Cardiac atrium fibroblast (primary cell): Measurements from ENCODE around the gene VWA3A. TPM values are rescaled to one million over a fixed set of nuclear protein-coding genes. Genes with fewer than 3 reads are reported as not detected.

Experiments
- total RNA-seq: library from RNA; depleted of rRNA; stranded (reverse); fragments of >200 nt; gene quantifications from 2 replicates; pipeline ENCODE4 v1.2.3, GENCODE V29; 2015

Gene VWA3A
- not detected in 2 replicates for total RNA-seq

GRCh38 chr16:22092143-22092933 is at the start of gene VWA3A:
VWA3A (plus strand) TSS chr16:22092541; CDS start chr16:22092638, 97 bp downstream.

GRCh38 chr16:22161999-22162655 is 69.8 kb downstream of the VWA3A start, which contains the start of gene SDR42E2:
SDR42E2 (plus strand) TSS chr16:22162506; CDS start chr16:22165583, 3,077 bp downstream.

GRCh38 chr16:22206013-22206841 is 113.9 kb downstream of the VWA3A start, which contains the start of gene EEF2K:
EEF2K (plus strand) TSS chr16:22206278; CDS start chr16:22225730, 19,452 bp downstream.

Other genes with a start within 250 kb of the VWA3A start
- 4.7 and 6.0 TPM in 2 replicates for gene NPIPB4, start 234.8 kb upstream of the VWA3A start, total RNA-seq
- 115 and 118 TPM in 2 replicates for gene UQCRC2, start 139.2 kb upstream of the VWA3A start, total RNA-seq
- gene PDZD9, start 91.4 kb upstream of the VWA3A start, total RNA-seq: not detected in 2 replicates
- gene MOSMO, start 84.4 kb upstream of the VWA3A start, total RNA-seq: 12.5 and 37.0 TPM in 2 replicates
- under 0.01 TPM in 1 of 2 replicates, not detected in the other for gene SDR42E2, start 70.0 kb downstream of the VWA3A start, total RNA-seq
- gene EEF2K, start 113.7 kb downstream of the VWA3A start, total RNA-seq: 16.2 and 19.4 TPM in 2 replicates
- 17.0 and 25.3 TPM in 2 replicates for gene POLR3E, start 204.9 kb downstream of the VWA3A start, total RNA-seq